Peyer's patch (tissue), 4 donors: ENCODE measurements around the gene CAPN1. TPM values are rescaled to one million over a fixed set of nuclear protein-coding genes. Genes with fewer than 3 reads are reported as not detected.
A peak's percentile ranks its signal among the peaks of the same experiment; 100 is the strongest.

Source experiments
- DNase-seq, 3 donors: peaks; one replicate each; pipeline ENCODE4 v3.0.0-alpha.2; 2017 to 2019
- H3K27ac ChIP-seq, 4 donors: fragments of 200-600 bp; sonication (generic); one replicate each; pipeline ENCODE4 v1.5.1; 2016 to 2019
- H3K27me3 ChIP-seq, 2 donors: fragments of 200-600 bp; sonication (generic); one replicate each; pipeline ENCODE4 v1.5.1; 2019
- H3K36me3 ChIP-seq, 3 donors: fragments of 200-600 bp; sonication (generic); one replicate each; pipeline ENCODE4 v1.5.1; 2016 to 2019
- H3K4me1 ChIP-seq, 4 donors: fragments of 200-600 bp; sonication (generic); one replicate each; pipeline ENCODE4 v1.5.1; 2016 to 2019
- H3K4me3 ChIP-seq, 4 donors: fragments of 200-600 bp; sonication (generic); 1 replicate in 3 of 4; 2 replicates in 1 of 4; pipeline ENCODE4 v1.5.1; 2016 to 2019; ENCODE audit warnings: mild to moderate bottlenecking in 1 of 4
- H3K9me3 ChIP-seq, 4 donors: fragments of 200-600 bp; sonication (generic); one replicate each; pipeline ENCODE4 v1.5.1; 2016 to 2019; ENCODE audit warnings: mild to moderate bottlenecking in 1 of 4
- POLR2A ChIP-seq, 2 donors: fragments of 450-650 bp; IDR thresholded peaks; one replicate each; pipeline ENCODE4 v1.5.1; 2017; ENCODE audit warnings: antibody characterized with exemption in 2 of 2, mild to moderate bottlenecking in 2 of 2, moderate library complexity in 2 of 2
- total RNA-seq, 4 donors: library from RNA; depleted of rRNA; stranded (reverse); fragments of >200 nt; gene quantifications; one replicate each; pipeline ENCODE4 v1.1.0, GENCODE V29; 2016
- TF ChIP-seq, protein P1 (sequence below), 6 experiments: fragments of 450-650 bp in 4 of 6; fragments of 200-600 bp in 2 of 6; sonication (generic) in 1 of 6; IDR thresholded peaks; one replicate each; pipeline ENCODE4 v1.5.1; 2017 to 2019; ENCODE audit warnings: antibody characterized with exemption in 6 of 6, mild to moderate bottlenecking in 3 of 6, moderate library complexity in 1 of 6

CAPN1 gene
- total RNA-seq, 4 donors from 2014 or later, result 320 to 598 (median 559) TPM

DNA sequence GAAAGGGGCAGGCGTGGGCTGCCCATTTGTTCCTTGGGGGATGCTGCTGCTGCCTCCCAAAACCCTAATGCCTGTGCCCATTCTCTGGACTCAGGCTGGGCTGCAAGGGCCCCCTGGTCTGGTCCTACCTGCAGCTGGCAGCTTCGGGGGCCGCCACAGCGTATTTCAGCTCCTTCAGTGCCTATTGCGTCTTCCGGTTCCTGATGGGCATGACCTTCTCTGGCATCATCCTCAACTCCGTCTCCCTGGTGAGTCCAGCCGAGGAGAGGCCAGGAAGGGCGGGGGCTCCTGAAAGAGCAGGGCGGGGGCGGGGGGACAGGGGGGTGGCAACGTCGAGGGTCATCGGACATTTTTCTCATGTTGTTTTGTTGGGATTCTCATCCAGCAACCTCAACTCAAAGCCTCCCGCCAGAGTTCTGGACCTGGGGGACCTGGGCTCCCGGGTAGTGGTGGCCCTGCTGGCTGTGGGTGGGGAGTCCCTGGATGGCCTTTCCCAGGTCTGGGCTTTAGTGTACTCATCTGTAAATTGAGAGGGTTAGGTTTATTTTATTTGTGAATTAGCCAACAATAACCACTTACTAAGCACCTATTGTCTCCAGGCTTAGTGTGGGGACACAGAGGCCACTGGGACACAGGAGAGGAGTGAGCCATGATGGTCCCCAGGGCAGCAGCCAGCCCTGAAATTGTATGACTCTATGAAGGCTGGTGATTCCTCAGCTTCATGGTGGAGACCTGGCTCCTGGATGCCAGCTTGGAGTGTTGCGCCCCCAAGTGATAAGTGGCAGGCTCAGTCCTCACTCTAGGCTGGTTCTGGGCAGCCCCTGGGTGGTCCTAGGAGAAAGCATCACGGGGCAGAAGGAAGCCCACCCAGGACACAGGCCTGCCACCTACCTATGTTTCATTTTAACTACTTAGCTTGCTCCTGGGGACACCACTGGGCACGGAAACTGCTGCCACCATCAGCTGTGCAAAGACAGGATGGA lies 36.0 kb downstream of the CAPN1 start:
- TF ChIP-seq POLR2A (IDR thresholded peaks at IDR 0.05), result no peak
- TF ChIP-seq, protein P1, sequence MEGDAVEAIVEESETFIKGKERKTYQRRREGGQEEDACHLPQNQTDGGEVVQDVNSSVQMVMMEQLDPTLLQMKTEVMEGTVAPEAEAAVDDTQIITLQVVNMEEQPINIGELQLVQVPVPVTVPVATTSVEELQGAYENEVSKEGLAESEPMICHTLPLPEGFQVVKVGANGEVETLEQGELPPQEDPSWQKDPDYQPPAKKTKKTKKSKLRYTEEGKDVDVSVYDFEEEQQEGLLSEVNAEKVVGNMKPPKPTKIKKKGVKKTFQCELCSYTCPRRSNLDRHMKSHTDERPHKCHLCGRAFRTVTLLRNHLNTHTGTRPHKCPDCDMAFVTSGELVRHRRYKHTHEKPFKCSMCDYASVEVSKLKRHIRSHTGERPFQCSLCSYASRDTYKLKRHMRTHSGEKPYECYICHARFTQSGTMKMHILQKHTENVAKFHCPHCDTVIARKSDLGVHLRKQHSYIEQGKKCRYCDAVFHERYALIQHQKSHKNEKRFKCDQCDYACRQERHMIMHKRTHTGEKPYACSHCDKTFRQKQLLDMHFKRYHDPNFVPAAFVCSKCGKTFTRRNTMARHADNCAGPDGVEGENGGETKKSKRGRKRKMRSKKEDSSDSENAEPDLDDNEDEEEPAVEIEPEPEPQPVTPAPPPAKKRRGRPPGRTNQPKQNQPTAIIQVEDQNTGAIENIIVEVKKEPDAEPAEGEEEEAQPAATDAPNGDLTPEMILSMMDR (IDR thresholded peaks at IDR 0.05), result no peak
- H3K27ac ChIP-seq, result no peak overlapping the region
- H3K36me3 ChIP-seq, result no peaks in the 10 kb centered on the region
- H3K9me3 ChIP-seq, result no peaks in the 10 kb centered on the region
- H3K4me3 ChIP-seq, result no peak overlapping the region
- peak in 1 of 3 donors; percentile 38 for DNase-seq
- peaks cover 0 to 12% (median 5%) of the 10 kb centered on the region in 4 donors for H3K4me1 ChIP-seq
- no peaks in the 10 kb centered on the region for H3K27me3 ChIP-seq

DNA sequence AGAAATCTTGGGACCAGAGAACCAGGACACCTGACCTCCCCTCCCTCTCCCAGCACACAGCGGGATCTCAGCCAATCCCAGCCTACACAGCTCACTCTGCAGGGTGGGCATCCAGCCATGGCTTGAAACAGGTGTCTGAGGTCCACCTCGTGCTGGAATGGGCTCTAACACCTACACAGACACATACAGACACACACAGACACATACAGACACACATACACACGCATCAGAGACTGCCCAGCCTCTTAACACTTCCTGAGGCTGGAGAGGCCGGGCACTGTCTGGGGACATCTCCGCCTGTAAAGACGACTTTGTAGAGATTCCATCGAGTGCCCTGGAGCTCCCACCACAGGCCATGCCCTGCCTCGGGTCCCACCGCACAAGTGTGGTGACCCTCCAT lies 36.7 kb downstream of the CAPN1 start:
- no peak overlapping the region for H3K4me3 ChIP-seq
- no peak overlapping the region for H3K27ac ChIP-seq
- DNase-seq, result no peak
- H3K9me3 ChIP-seq, result no peaks in the 10 kb centered on the region
- peaks cover 0 to 9% (median 4%) of the 10 kb centered on the region in 4 donors for H3K4me1 ChIP-seq
- no peaks in the 10 kb centered on the region for H3K36me3 ChIP-seq
- H3K27me3 ChIP-seq, result no peaks in the 10 kb centered on the region
- TF ChIP-seq, protein P1 (IDR thresholded peaks at IDR 0.05), result no peak
- no peak for TF ChIP-seq POLR2A (IDR thresholded peaks at IDR 0.05)

GRCh38 chr11:65219930-65220213 lies 38.1 kb downstream of the CAPN1 start:
- Histone ChIP-seq H3K27me3 (no peaks in the 10 kb centered on the region), H3K9me3 (no peaks in the 10 kb centered on the region), H3K27ac (no peak overlapping the region), H3K36me3 (no peaks in the 10 kb centered on the region), H3K4me1 (peaks cover 0 to 2% (median 0%) of the 10 kb centered on the region in 4 donors), H3K4me3 (no peak overlapping the region)
- no peak for DNase-seq
- TF ChIP-seq, protein P1 (IDR thresholded peaks at IDR 0.05), result no peak
- no peak for TF ChIP-seq POLR2A (IDR thresholded peaks at IDR 0.05)

DNA sequence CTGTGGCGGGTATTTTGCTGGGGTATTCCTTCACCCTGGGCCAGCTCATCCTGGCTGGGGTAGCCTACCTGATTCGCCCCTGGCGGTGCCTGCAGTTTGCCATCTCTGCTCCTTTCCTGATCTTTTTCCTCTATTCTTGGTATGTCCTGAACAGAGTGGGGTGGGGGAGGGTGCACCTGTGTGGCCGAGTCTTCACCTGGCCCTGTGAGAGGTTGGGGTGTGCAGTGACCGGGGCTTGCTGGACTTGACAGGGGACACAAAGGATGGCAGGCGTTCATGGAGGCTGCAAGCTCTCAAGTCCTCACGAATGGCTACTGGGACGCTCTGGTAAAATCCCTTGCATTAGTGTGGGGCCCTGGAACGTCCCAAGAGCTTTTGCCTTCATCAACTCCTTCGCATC lies 39.3 kb downstream of the CAPN1 start:
- H3K27me3 ChIP-seq, result no peaks in the 10 kb centered on the region
- TF ChIP-seq, protein P1 (IDR thresholded peaks at IDR 0.05), result no peak
- no peak for TF ChIP-seq POLR2A (IDR thresholded peaks at IDR 0.05)
- no peak overlapping the region for H3K4me3 ChIP-seq
- no peak for DNase-seq
- H3K4me1 ChIP-seq, result peaks cover 0 to 13% (median 2%) of the 10 kb centered on the region in 4 donors
- H3K9me3 ChIP-seq, result no peaks in the 10 kb centered on the region
- H3K36me3 ChIP-seq, result no peaks in the 10 kb centered on the region
- no peak overlapping the region for H3K27ac ChIP-seq

- H3K4me3 ChIP-seq, result no peak overlapping the region
- peaks cover 0 to 16% (median 3%) of the 10 kb centered on the region in 4 donors for H3K4me1 ChIP-seq
- no peaks in the 10 kb centered on the region for H3K9me3 ChIP-seq
- TF ChIP-seq, protein P1 (IDR thresholded peaks at IDR 0.05), result no peak
- no peak for TF ChIP-seq POLR2A (IDR thresholded peaks at IDR 0.05)
- H3K27ac ChIP-seq, result no peak overlapping the region
- no peak for DNase-seq
- no peaks in the 10 kb centered on the region for H3K27me3 ChIP-seq
- no peaks in the 10 kb centered on the region for H3K36me3 ChIP-seq
Observed at GRCh38 chr11:65223011-65223410, 41.3 kb downstream of the CAPN1 start.
